Keratinocyte (primary cell): ENCODE data around the gene FAR1. TPM values are rescaled to one million over a fixed set of nuclear protein-coding genes. Genes with fewer than 3 reads are reported as not detected.

Source experiments
- DNase-seq: peaks from one replicate; pipeline ENCODE4 v3.0.0-alpha.2; 2011; ENCODE audit warnings: low read depth, missing footprints, low spot score
- FAIRE-seq: peaks from 2 replicates; lab custom pipeline; 2011; peaks lifted over from hg19 to GRCh38; lab: Jason Lieb, UNC
- H2AFZ ChIP-seq: 2 replicates; pipeline ENCODE4 v1.6.0; 2012; ENCODE audit warnings: low read length, control low read depth, inconsistent platforms; ENCODE audit not compliant: control insufficient read depth
- H3K27ac ChIP-seq: 2 replicates; pipeline ENCODE4 v1.5.1; 2011; ENCODE audit warnings: low read length; ENCODE audit not compliant: control insufficient read depth, insufficient read depth
- H3K27me3 ChIP-seq: 3 replicates; pipeline ENCODE4 v1.6.0; 2011; ENCODE audit warnings: low read length; ENCODE audit not compliant: control insufficient read depth, insufficient read depth; ENCODE audit errors: extremely low read depth
- H3K36me3 ChIP-seq, 2 experiments: 2 replicates in 1 of 2; 3 replicates in 1 of 2; pipeline ENCODE4 v1.5.1; 2011; ENCODE audit warnings: low read length in 2 of 2, mild to moderate bottlenecking in 1 of 2; ENCODE audit not compliant: control insufficient read depth in 2 of 2, insufficient read depth in 2 of 2; ENCODE audit errors: extremely low read depth in 1 of 2
- H3K4me1 ChIP-seq: 3 replicates; pipeline ENCODE4 v1.5.1; 2011; ENCODE audit warnings: low read length; ENCODE audit not compliant: control insufficient read depth, insufficient read depth; ENCODE audit errors: extremely low read depth
- H3K4me2 ChIP-seq: 3 replicates; pipeline ENCODE4 v1.6.0; 2011; ENCODE audit warnings: low read depth, low read length; ENCODE audit not compliant: control insufficient read depth, insufficient read depth; ENCODE audit errors: extremely low read depth
- H3K4me3 ChIP-seq, 3 experiments: fragments of 200-600 bp in 1 of 3; sonication (generic) in 1 of 3; 2 replicates in 2 of 3; 3 replicates in 1 of 3; pipeline ENCODE4 v1.5.1; 2011 to 2016; ENCODE audit warnings: low read length in 3 of 3, mild to moderate bottlenecking in 3 of 3, control low read depth in 2 of 3, inconsistent platforms in 1 of 3, low read depth in 1 of 3, mixed read lengths in 1 of 3, mixed run types in 1 of 3, moderate library complexity in 1 of 3; ENCODE audit not compliant: control insufficient read depth in 2 of 3, insufficient read depth in 2 of 3; ENCODE audit errors: extremely low read depth in 1 of 3
- H3K79me2 ChIP-seq: 2 replicates; pipeline ENCODE4 v1.6.0; 2012; ENCODE audit warnings: low read length; ENCODE audit not compliant: control insufficient read depth, insufficient read depth
- H3K9ac ChIP-seq: 3 replicates; pipeline ENCODE4 v1.6.0; 2011; ENCODE audit warnings: low read length; ENCODE audit not compliant: control insufficient read depth, insufficient read depth; ENCODE audit errors: extremely low read depth
- H3K9me1 ChIP-seq: 3 replicates; pipeline ENCODE4 v1.6.0; 2011; ENCODE audit warnings: low read length; ENCODE audit not compliant: control insufficient read depth, insufficient read depth; ENCODE audit errors: extremely low read depth
- H3K9me3 ChIP-seq: 2 replicates; pipeline ENCODE4 v1.5.1; 2012; ENCODE audit warnings: low read depth, low read length; ENCODE audit not compliant: control insufficient read depth
- H4K20me1 ChIP-seq: 3 replicates; pipeline ENCODE4 v1.6.0; 2011; ENCODE audit warnings: low read length; ENCODE audit not compliant: control insufficient read depth, insufficient read depth; ENCODE audit errors: extremely low read depth
- EZH2 ChIP-seq: IDR thresholded peaks from one replicate; pipeline ENCODE4 v1.6.1; 2012; ENCODE audit warnings: inconsistent platforms, mild to moderate bottlenecking, low read length, moderate library complexity
- dilution Hi-C: fragments of 300-500 bp; cut with MboI; formaldehyde crosslinking; loops from one replicate; pipeline ENCODE4 v1.7.0; 2020; ENCODE audit warnings: low sequenced_read_pairs; ENCODE audit not compliant: extremely low pct_ligation_motif_present
- polyA plus RNA-seq, 5 experiments: library from polyadenylated mRNA; depleted of rRNA in 3 of 5; stranded (reverse) in 3 of 5; stranded (forward) in 1 of 5; unstranded in 1 of 5; fragments of >200 nt; gene quantifications; 1 replicate in 1 of 5; 2 replicates in 3 of 5; 3 replicates in 1 of 5; pipeline versions ENCODE4 v1.2.1 to v1.2.3, GENCODE V29; 2011 to 2012; ENCODE audit warnings: missing spikeins in 2 of 5, low read depth in 1 of 5, low replicate concordance in 1 of 5
- TF ChIP-seq, protein P1 (sequence below), 3 experiments: IDR thresholded peaks in 1 of 3; conservative IDR thresholded peaks in 1 of 3; optimal IDR thresholded peaks in 1 of 3; 2 replicates in 2 of 3; 3 replicates in 1 of 3; pipeline versions ENCODE3 to v1.5.1; 2011; ENCODE audit warnings: low read length in 3 of 3, mild to moderate bottlenecking in 3 of 3, moderate library complexity in 2 of 3, control low read depth in 1 of 3, inconsistent platforms in 1 of 3; ENCODE audit not compliant: insufficient read depth in 2 of 3; ENCODE audit errors: extremely low read depth in 1 of 3

The FAR1 gene
- polyA plus RNA-seq, 1 donor (not counting 4 experiments of a cell fraction or from before 2014, with no cell fraction given): 140 TPM

DNA sequence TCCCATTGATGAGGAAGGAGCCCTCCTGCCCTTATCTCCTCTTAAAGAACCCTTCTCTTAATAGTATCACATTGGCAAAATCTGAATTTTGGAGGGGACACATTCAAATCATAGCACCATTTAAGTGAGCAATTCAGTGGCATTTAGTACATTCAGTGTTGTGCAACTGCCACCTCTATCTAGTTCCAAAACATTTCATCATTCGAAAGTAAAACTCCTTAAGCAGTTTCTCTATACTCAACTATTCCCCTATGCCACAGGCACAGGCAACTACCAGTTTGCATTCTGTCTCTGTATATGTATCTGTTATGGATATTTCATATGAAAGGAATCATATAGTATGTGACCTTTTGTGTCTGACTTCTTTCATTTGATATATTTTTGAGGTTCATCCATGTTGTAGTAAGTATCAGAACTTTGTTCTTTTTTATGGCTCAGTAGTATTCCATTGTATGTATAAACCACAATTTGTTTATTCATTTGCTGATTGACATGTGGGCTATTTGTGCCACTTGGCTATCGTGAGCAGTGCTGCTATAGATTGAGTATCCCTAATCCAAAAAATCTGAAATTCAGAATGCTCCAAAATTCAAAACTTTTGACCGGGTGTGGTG is 22.9 kb downstream of the FAR1 start:
- H3K36me3 ChIP-seq: peaks cover 1 to 3% of the 10 kb centered on the region in 2 experiments
- H3K9me3 ChIP-seq: no peaks in the 10 kb centered on the region
- no peaks in the 10 kb centered on the region for H3K9me1 ChIP-seq
- no peak overlapping the region for H2AFZ ChIP-seq
- DNase-seq (no peak), FAIRE-seq (no peak)
- no peak overlapping the region for H3K4me2 ChIP-seq
- H3K27ac ChIP-seq: no peak overlapping the region
- H3K9ac ChIP-seq: no peak overlapping the region
- dilution Hi-C loops: no loop called here
- no peak overlapping the region for H3K4me3 ChIP-seq
- TF ChIP-seq EZH2: no peak
- TF ChIP-seq, protein P1, sequence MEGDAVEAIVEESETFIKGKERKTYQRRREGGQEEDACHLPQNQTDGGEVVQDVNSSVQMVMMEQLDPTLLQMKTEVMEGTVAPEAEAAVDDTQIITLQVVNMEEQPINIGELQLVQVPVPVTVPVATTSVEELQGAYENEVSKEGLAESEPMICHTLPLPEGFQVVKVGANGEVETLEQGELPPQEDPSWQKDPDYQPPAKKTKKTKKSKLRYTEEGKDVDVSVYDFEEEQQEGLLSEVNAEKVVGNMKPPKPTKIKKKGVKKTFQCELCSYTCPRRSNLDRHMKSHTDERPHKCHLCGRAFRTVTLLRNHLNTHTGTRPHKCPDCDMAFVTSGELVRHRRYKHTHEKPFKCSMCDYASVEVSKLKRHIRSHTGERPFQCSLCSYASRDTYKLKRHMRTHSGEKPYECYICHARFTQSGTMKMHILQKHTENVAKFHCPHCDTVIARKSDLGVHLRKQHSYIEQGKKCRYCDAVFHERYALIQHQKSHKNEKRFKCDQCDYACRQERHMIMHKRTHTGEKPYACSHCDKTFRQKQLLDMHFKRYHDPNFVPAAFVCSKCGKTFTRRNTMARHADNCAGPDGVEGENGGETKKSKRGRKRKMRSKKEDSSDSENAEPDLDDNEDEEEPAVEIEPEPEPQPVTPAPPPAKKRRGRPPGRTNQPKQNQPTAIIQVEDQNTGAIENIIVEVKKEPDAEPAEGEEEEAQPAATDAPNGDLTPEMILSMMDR (optimal IDR thresholded peaks at IDR 0.05 in 1 of 3, IDR thresholded peaks at IDR 0.05 in 1 of 3, conservative IDR thresholded peaks at IDR 0.05 in 1 of 3; ENCODE audit: extremely low read depth in 1 of 3, insufficient read depth in 2 of 3, low read length in 3 of 3): no peak
- no peaks in the 10 kb centered on the region for H3K27me3 ChIP-seq
- H3K79me2 ChIP-seq: peaks cover 86% of the 10 kb centered on the region
- H4K20me1 ChIP-seq: peaks cover 19% of the 10 kb centered on the region
- H3K4me1 ChIP-seq: peaks cover 7% of the 10 kb centered on the region

- H3K4me2 ChIP-seq: no peak overlapping the region
- no peak overlapping the region for H2AFZ ChIP-seq
- H3K79me2 ChIP-seq: peaks cover 80% of the 10 kb centered on the region
- DNase-seq (no peak), FAIRE-seq (peak; percentile 56)
- no peak overlapping the region for H3K27ac ChIP-seq
- H3K27me3 ChIP-seq: no peaks in the 10 kb centered on the region
- peaks cover 1 to 3% of the 10 kb centered on the region in 2 experiments for H3K36me3 ChIP-seq
- H3K9ac ChIP-seq: no peak overlapping the region
- H3K9me3 ChIP-seq: no peaks in the 10 kb centered on the region
- H3K4me3 ChIP-seq: no peak overlapping the region
- H3K4me1 ChIP-seq: peaks cover 7% of the 10 kb centered on the region
- dilution Hi-C loops: no loop called here
- H4K20me1 ChIP-seq: peaks cover 19% of the 10 kb centered on the region
- H3K9me1 ChIP-seq: no peaks in the 10 kb centered on the region
- TF ChIP-seq, protein P1 (optimal IDR thresholded peaks at IDR 0.05 in 1 of 3, IDR thresholded peaks at IDR 0.05 in 1 of 3, conservative IDR thresholded peaks at IDR 0.05 in 1 of 3; ENCODE audit: extremely low read depth in 1 of 3, insufficient read depth in 2 of 3, low read length in 3 of 3): no peak
- no peak for TF ChIP-seq EZH2
Measured at GRCh38 chr11:13692172-13692571, 23.7 kb downstream of the FAR1 start.
